ENCODE results near the gene SNRPD1. TPM values are rescaled to one million over a fixed set of nuclear protein-coding genes. Genes with fewer than 3 reads are reported as not detected.
A peak's percentile ranks its signal among the peaks of the same experiment; 100 is the strongest.

The SNRPD1 gene
- total RNA-seq: 100 to 1,000 TPM in 1 of 2 donors, 10 to 100 TPM in 1; 98.9 to 114 TPM
- polyA plus RNA-seq (2013, experiment 1 of 2): 218 TPM
- 174 TPM for polyA plus RNA-seq (2013, experiment 2 of 2)
- long read RNA-seq, experiment 1, full-length matches to known transcripts: 73 of 93 reads
- long read RNA-seq, experiment 1, partial matches to known transcripts: 6 of 93 reads
- long read RNA-seq, experiment 1, other reads (novel, unspliced or antisense): 14 of 93 reads
- long read RNA-seq, experiment 2, full-length matches to known transcripts: 124 of 131 reads
- long read RNA-seq, experiment 2, partial matches to known transcripts: 0 of 131 reads
- long read RNA-seq, experiment 2, other reads (novel, unspliced or antisense): 7 of 131 reads
- long read RNA-seq, experiment 3, full-length matches to known transcripts: 142 of 157 reads
- long read RNA-seq, experiment 3, partial matches to known transcripts: 2 of 157 reads
- long read RNA-seq, experiment 3, other reads (novel, unspliced or antisense): 13 of 157 reads
- long read RNA-seq, experiment 4, full-length matches to known transcripts: 39 of 42 reads
- long read RNA-seq, experiment 4, partial matches to known transcripts: 1 of 42 reads
- long read RNA-seq, experiment 4, other reads (novel, unspliced or antisense): 2 of 42 reads

DNA sequence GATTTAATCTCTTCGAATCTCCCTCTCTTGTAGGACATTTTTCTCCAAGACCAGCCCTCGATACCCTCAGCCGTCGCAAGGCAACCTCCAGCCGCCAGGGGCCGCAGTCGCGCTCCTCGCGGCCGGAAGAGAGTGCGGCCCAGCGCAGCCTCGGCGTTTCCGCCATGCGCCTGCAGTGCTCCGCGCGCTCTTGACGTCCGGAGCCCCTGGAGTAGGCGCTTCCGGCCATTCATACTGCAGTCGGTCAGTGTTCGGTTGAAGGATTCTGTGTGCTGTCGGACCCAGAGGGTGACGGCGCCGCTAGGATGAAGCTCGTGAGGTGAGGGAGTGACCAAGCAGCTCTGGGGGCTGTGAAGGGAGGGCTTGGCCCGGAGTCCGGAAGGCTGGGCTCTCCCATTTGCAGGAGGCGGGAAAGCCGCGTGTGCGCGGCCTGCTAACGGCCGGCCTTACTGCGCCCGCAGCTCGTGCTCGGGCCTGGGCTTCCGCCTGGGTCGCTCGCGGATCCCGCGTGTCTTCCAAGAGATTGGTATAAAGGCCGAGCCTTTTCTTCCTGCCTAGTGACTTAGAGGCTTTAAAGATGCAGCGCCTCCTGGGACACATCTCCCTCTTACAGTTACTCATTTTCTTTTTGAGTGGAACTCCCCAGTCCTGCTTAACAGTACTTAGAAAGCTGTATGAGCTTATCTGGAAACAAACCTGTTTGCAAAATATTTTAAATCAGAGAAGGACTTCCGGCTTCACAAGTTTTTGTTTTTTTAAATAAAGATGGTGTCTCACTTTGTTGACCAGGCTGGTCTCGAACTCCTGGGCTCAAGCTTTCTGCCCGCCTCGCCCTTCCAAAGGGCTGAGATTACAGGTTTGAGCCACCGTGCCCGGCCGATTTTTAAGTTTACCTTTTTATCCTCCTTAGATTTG is at the start of gene SNRPD1:
SNRPD1 (plus strand) TSS at position 190 of the 915 bp plus-strand sequence; CDS start at position 306, 116 bp downstream.
- TF ChIP-seq, protein P1, sequence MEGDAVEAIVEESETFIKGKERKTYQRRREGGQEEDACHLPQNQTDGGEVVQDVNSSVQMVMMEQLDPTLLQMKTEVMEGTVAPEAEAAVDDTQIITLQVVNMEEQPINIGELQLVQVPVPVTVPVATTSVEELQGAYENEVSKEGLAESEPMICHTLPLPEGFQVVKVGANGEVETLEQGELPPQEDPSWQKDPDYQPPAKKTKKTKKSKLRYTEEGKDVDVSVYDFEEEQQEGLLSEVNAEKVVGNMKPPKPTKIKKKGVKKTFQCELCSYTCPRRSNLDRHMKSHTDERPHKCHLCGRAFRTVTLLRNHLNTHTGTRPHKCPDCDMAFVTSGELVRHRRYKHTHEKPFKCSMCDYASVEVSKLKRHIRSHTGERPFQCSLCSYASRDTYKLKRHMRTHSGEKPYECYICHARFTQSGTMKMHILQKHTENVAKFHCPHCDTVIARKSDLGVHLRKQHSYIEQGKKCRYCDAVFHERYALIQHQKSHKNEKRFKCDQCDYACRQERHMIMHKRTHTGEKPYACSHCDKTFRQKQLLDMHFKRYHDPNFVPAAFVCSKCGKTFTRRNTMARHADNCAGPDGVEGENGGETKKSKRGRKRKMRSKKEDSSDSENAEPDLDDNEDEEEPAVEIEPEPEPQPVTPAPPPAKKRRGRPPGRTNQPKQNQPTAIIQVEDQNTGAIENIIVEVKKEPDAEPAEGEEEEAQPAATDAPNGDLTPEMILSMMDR (conservative IDR thresholded peaks at IDR 0.05): peak; percentile 95
- Mint-ChIP-seq H3K9me3 (peaks cover 12% of the 10 kb centered on the region), H3K4me3 (peak within 1 kb of the TSS; percentile 98), H3K27me3 (ENCODE audit: insufficient read depth) (peaks cover 1% of the 10 kb centered on the region), H3K27ac (peak within 1 kb of the TSS; percentile 99), H3K36me3 (ENCODE audit: low read depth) (peaks cover 28% of the 10 kb centered on the region), H3K4me1 (peaks cover 3% of the 10 kb centered on the region)
- 2 to 3% methylated on average over 27 to 59 of the region's 59 CpGs for WGBS, 2 experiments (ENCODE audit: insufficient coverage in 1 of 2, insufficient read length in 1 of 2)
- Histone ChIP-seq H3K36me3 (ENCODE audit: control insufficient read depth, insufficient read depth, low read length) (peaks cover 28% of the 10 kb centered on the region), H3K9me3 (ENCODE audit: control insufficient read depth, low read length) (peaks cover 11% of the 10 kb centered on the region), H3K4me1 (ENCODE audit: control insufficient read depth, insufficient read depth, low read length) (no peaks in the 10 kb centered on the region), H3K27me3 (ENCODE audit: control insufficient read depth, insufficient read depth, low read length, poor library complexity, severe bottlenecking) (no peaks in the 10 kb centered on the region), H3K27ac (ENCODE audit: low read depth, low read length) (peak within 1 kb of the TSS; percentile 75), H3K9ac (ENCODE audit: extremely low read depth, low read length, poor library complexity, severe bottlenecking) (peak within 1 kb of the TSS; percentile 88), H3K4me3 (ENCODE audit: low read length) (peak within 1 kb of the TSS; percentile 95)
- peak; percentile 97 for DNase-seq

DNA sequence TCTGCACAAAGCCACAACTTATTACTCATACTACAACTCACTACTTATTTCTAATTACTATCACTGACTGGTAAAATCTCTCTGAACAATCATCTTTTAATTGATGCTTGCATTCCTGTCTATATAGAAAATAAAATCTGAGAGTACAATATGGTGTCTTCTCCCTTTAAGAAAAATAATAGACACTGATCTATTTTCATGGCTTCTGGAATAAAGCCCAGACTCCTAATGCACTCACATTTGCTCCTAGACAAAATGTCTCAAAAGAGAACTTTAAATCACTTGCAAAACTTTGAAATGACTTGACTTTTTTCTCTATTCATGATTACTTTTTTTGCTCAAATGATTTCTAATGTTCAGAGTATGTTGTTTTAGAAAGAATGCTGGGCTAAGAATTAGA is 40.3 kb upstream of the SNRPD1 start:
- Mint-ChIP-seq H3K36me3 (ENCODE audit: low read depth) (peaks cover 84% of the 10 kb centered on the region), H3K4me1 (no peaks in the 10 kb centered on the region), H3K4me3 (no peak overlapping the region), H3K27me3 (ENCODE audit: insufficient read depth) (no peaks in the 10 kb centered on the region), H3K27ac (no peak overlapping the region), H3K9me3 (no peaks in the 10 kb centered on the region)
- H3K27ac ChIP-seq (ENCODE audit: low read depth, low read length): no peak overlapping the region
- H3K9ac ChIP-seq (ENCODE audit: extremely low read depth, low read length, poor library complexity, severe bottlenecking): no peak overlapping the region
- H3K27me3 ChIP-seq (ENCODE audit: control insufficient read depth, insufficient read depth, low read length, poor library complexity, severe bottlenecking): no peaks in the 10 kb centered on the region
- H3K9me3 ChIP-seq (ENCODE audit: control insufficient read depth, low read length): no peaks in the 10 kb centered on the region
- no peak for DNase-seq
- no peak overlapping the region for H3K4me3 ChIP-seq (ENCODE audit: low read length)
- H3K4me1 ChIP-seq (ENCODE audit: control insufficient read depth, insufficient read depth, low read length): no peaks in the 10 kb centered on the region
- TF ChIP-seq, protein P1 (conservative IDR thresholded peaks at IDR 0.05): no peak
- peaks cover 94% of the 10 kb centered on the region for H3K36me3 ChIP-seq (ENCODE audit: control insufficient read depth, insufficient read depth, low read length)

DNA sequence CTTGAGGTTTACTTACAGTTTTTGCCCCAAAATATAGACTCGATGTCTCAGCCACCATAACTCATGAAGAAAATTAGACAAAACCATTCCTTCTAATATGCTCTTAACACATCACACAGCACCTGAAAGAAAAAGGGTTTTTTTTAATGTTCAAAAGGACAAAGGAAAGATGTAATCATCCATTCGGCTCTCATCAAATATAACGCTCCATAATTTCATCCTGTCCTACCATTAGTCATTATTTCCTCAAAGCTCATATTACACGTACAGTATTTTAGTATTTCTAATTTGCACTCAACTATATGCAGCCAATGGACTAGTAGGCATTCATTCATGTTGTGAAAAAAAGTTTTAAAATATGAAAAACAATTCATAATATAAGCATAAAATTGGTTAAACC is 36.5 kb upstream of the SNRPD1 start:
- WGBS, 2 experiments (ENCODE audit: insufficient coverage in 1 of 2, insufficient read length in 1 of 2): 92 to 100% methylated on average over 2 to 4 of the region's 4 CpGs
- no peaks in the 10 kb centered on the region for H3K4me1 ChIP-seq (ENCODE audit: control insufficient read depth, insufficient read depth, low read length)
- no peak overlapping the region for H3K27ac ChIP-seq (ENCODE audit: low read depth, low read length)
- H3K36me3 ChIP-seq (ENCODE audit: control insufficient read depth, insufficient read depth, low read length): peaks cover 70% of the 10 kb centered on the region
- Mint-ChIP-seq H3K4me1 (no peaks in the 10 kb centered on the region), H3K27me3 (ENCODE audit: insufficient read depth) (no peaks in the 10 kb centered on the region), H3K36me3 (ENCODE audit: low read depth) (peaks cover 71% of the 10 kb centered on the region), H3K27ac (no peak overlapping the region), H3K4me3 (no peak overlapping the region), H3K9me3 (no peaks in the 10 kb centered on the region)
- no peak overlapping the region for H3K9ac ChIP-seq (ENCODE audit: extremely low read depth, low read length, poor library complexity, severe bottlenecking)
- no peaks in the 10 kb centered on the region for H3K9me3 ChIP-seq (ENCODE audit: control insufficient read depth, low read length)
- no peak overlapping the region for H3K4me3 ChIP-seq (ENCODE audit: low read length)
- TF ChIP-seq, protein P1 (conservative IDR thresholded peaks at IDR 0.05): no peak
- no peak for DNase-seq
- no peaks in the 10 kb centered on the region for H3K27me3 ChIP-seq (ENCODE audit: control insufficient read depth, insufficient read depth, low read length, poor library complexity, severe bottlenecking)
